ENCODE measurements around the gene CPPED1.

DNA sequence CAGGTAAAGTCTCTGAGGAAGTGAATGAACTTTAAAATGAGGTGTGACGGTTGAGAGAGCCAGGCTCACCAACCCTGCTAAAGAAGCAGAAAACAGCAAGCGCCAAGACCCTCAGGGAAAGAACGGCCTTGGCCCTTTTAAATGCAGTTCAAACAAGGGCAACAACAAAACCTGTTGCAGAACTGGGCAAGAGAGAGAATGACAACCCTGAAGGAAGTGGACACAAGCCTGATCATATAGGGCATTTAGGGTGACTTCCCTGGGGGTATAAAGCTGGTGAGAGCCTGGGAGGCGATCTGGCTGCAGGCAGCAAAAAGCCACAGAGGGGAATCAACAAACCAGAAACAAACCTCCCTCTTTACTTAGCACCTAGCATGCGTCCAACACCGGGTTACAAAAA lies 1.0 kb downstream of the CPPED1 start:
- TF ChIP-seq EZH2 (IDR thresholded peaks at IDR 0.05; ENCODE audit: borderline replicate concordance) (no peak), CTCF (IDR thresholded peaks at IDR 0.05; ENCODE audit: poor library complexity) (no peak)

Measured in hepatocyte (in vitro differentiated cells).